NCI-H1105 treated with DMSO at 0.1 percent for 48 hours (cell line): ENCODE data around the gene EEF1AKMT2.
A peak's percentile ranks its signal among the peaks of the same experiment; 100 is the strongest.

Source experiments
- DNase-seq: peaks from one replicate; lab custom pipeline; 2025; lab: John Stamatoyannopoulos, UW

EEF1AKMT2 gene

GRCh38 chr10:124719213-124719851 is 72.4 kb downstream of the EEF1AKMT2 start:
- peak; percentile 7 for DNase-seq

- no peak for DNase-seq
Measured at GRCh38 chr10:124717911-124718741, 73.6 kb downstream of the EEF1AKMT2 start.

GRCh38 chr10:124717041-124717757 is 74.5 kb downstream of the EEF1AKMT2 start:
- DNase-seq = no peak

GRCh38 chr10:124716369-124716768 is 75.3 kb downstream of the EEF1AKMT2 start:
- DNase-seq = no peak

- no peak for DNase-seq
Measured at GRCh38 chr10:124715439-124715838, 76.2 kb downstream of the EEF1AKMT2 start.

- DNase-seq = no peak
Measured at GRCh38 chr10:124713679-124714255, 77.9 kb downstream of the EEF1AKMT2 start.

- DNase-seq = no peak
Measured at GRCh38 chr10:124712704-124713407, 78.8 kb downstream of the EEF1AKMT2 start.

- DNase-seq = no peak
Measured at GRCh38 chr10:124711145-124711544, 80.5 kb downstream of the EEF1AKMT2 start.

GRCh38 chr10:124710266-124710881 is 81.3 kb downstream of the EEF1AKMT2 start:
- no peak for DNase-seq

- no peak for DNase-seq
Measured at GRCh38 chr10:124709861-124710260, 81.8 kb downstream of the EEF1AKMT2 start.

GRCh38 chr10:124708922-124709520 is 82.7 kb downstream of the EEF1AKMT2 start:
- DNase-seq = no peak

GRCh38 chr10:124708246-124708779 is 83.4 kb downstream of the EEF1AKMT2 start:
- peak; percentile 83 for DNase-seq
